GM19043 (cell line): ENCODE data around the gene USH1G.
"Not testable (repeated sequence)": the region's sequence is repeated elsewhere in the genome, so short reads cannot be mapped to it uniquely, and the experiment has no call there.

Experiments used
- ATAC-seq: cut with Tn5 transposase; IDR thresholded peaks from one replicate; pipeline ENCODE4 v1.9.1; 2021; ENCODE audit warnings: low read depth; ENCODE audit not compliant: unreplicated experiment

The USH1G gene

DNA sequence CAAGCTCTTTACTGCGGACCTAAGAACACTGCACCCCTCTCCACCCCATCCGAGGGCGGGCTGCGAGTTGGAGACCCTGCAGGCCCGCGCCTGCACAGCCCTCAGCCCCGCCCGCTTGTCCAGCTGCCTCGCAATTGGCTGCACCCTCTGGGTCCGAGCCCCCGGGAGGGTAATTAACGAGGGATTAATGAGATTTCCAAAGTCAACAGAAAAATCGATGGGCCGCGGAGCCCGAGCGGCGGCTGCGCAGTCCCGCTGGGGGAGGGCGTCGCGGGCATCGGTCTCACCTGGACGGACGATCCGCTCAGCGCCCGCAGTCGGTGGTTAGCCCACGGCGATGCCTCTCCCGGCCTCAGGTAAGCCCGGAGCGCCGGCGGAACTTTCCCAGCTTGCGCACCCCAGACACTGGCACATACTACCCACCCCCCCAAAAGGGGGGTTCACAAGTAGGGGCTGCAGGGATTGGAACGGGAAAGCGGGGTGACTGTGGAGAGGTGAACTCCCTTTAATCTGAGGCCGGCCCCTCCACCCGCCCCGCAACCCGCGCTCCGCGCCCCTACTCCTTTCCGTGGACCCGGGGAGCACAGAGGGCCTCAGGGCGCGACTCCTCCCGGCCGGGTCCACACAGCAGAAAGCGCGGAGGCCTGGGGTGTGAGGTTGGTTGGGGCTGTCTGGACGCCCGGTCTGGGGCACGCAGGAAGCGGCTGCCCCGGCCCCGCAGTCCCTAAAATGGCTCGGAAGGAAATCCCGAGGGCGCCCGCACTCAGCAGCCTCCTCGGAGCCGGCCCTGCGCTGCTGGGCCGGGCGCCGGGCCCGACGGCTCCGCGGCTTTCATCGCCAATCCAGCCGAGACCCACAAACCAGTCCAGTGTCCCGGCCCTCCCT, 12.8 kb upstream of the USH1G start, which contains the start of gene OTOP3:
Gene OTOP3 (plus strand): TSS at position 314 of the 885 bp plus-strand sequence. CDS start 24 bp downstream, at position 338.
- no peak for ATAC-seq

DNA sequence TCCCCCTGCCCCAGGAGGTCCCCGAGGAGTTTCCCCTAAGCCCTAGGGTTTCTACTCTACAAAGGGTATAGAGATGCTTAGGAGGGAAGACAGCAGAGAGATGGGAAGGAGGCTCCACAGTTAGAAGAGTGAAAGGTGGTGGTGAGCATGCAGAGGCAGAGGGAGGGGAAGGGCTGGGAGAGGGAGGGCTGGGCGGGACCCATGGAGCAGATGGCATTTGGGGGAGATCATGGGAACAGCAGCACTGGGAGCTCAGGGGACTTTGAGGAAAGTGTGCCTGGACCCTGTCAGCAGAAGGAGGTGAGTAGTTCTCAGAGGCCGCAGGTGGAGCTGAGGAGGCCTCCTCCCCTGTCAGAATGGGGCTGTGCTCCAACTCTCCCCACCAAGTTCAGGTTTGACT, 12.0 kb upstream of the USH1G start:
- ATAC-seq = no peak

DNA sequence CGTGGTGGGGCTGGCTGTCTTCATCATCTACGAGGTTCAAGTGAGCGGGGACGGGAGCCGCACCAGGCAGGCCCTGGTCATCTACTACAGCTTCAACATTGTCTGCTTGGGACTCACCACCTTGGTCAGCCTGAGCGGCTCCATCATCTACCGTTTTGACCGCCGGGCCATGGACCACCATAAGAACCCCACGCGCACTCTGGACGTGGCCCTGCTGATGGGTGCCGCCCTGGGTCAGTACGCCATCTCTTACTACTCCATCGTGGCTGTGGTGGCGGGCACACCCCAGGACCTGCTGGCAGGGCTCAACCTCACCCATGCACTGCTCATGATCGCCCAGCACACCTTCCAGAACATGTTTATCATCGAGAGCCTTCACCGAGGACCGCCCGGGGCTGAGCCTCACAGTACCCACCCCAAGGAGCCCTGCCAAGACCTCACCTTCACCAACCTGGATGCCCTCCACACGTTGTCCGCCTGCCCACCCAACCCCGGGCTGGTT, 7.5 kb upstream of the USH1G start:
- no peak for ATAC-seq

DNA sequence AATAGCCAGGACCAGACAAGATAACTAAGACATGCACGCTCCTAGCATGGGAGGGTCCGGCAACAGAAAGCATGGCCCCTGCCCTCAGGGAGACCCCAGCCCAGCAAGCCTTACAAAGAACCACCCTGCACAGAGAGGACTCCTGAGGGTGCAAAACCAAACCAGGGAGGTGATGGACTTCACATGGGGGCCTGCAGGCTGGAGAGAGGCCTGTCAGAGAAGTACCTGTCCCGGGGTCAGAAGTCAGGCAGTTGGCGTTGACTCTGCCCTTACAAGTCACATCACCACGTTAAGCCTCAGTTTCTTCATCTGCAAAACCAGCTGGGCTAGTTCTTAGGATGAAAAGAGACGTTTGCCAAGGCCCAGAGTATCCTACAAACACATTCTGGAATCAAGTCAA, 5.7 kb upstream of the USH1G start:
- ATAC-seq = no peak

DNA sequence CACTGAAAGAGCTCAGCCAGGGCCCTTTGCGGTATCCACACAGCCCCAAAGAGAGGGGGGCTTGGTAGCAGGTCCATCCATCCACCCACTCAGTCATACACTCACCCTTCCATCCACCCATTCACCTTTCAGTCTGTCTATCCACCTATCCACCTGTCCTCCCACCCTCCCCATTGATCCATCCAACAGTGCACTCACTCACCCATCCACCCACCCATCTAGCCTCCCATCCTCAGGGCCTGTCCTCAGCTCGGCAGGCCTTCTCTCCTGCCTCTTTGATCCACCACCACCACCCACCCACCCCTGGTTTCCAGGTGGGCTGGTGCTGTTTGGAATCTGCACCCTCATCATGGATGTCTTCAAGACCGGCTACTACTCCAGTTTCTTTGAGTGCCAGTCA, 2.2 kb upstream of the USH1G start:
- no peak for ATAC-seq

DNA sequence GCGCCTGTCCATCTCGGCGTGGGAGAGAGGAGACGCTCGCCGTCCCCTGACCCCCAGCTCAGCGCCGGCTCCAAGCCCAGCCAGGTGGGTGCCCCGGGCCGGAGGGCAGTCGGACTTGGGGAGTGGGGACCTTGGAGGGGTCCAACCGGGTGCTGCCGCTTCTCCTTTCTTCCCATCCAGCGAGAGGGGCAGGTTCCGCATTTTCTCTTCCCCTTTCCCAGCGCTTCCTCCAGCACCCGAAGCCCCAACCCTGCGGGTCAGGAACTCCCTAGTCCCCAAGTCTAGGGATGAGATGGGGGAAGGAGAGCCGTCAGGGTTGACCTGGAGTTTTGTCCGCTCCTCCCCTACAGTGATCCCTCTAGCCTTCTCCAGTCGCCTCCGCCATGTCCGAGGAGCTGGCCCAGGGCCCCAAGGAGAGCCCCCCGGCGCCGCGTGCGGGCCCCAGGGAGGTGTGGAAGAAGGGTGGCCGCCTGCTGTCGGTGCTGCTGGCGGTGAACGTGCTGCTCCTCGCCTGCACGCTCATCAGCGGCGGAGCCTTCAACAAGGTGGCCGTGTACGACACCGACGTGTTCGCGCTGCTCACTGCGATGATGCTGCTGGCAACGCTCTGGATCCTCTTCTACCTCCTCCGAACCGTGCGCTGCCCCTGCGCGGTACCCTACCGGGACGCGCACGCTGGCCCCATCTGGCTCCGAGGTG, 1.3 kb upstream of the USH1G start, which contains the start of gene OTOP2:
Gene OTOP2 (plus strand): TSS at position 24 of the 699 bp plus-strand sequence. CDS start 360 bp downstream, at position 384.
- ATAC-seq = no peak

DNA sequence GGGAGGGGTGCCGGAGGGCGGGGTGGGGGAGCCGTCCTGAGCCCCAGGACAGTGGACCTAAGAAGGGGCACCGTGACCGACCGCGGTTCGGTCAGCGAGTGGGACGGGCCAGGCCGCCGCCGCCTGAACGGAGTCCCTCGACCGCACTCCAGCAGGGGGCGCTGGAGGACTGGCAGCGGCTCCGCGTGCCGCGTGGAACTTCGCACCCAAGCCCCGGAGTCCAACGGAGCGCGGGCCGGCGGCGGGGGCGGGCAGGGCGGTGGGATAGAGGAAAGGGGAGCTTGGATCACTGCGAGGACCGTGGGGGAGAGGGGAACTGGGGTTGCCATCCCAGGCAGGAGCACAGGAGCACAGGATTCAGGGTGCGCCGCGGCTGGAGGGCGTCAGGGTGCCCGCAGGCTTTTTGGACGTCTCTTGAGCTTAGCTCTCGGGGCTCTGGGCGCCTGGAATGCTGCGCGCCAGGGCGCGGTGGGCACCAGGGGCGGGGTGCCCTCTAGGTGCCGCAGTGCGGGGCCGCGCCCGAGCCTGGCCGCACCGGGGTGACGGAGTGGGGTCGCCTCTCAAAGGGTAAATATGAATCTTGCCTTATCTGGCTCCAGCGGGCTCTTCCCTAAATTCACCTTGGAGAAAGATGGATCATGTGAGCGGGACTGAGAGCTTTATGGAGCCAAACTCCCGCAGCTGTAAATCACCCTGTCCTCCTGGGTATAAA, 639 bp upstream of the USH1G start:
- ATAC-seq = no peak

DNA sequence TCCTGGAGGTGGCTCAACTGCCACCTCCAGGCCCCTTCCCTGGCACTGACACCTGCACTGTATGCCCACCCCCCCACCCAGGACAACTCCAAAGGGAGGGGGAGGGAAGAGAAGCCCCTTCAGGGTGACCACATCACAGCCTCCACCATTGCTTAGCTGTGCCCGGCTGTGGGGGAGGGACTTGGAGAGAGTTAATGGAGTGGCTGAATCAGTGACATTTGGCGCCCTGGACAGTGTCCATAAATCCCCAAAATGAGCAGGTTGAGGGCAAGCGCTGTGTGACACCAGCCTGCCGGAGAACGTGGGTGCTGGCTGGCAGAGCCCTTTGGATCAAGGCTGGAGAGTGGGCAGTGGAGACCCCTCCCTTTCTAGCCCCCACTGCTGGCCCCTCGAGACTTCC, 883 bp downstream of the USH1G start:
- ATAC-seq = no peak

DNA sequence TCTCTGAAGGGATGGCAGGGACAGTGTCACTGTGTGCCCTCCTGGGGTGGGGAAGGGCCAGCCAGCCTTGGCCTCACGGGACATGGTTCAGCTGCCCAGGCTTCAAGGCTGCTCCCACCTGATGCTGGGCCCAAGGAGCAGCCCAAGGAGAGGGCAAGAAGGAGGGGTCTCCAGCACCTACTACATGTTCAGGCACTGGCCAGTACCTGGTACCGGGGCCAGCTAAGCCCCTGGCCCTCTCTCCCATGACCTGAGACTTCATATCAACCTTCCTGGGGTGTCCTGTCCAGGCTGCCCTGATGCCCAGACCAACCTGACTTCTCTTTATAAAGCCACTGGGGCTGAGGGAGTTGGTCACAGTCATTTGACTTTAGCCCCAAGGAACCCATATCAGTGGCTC, 1.3 kb downstream of the USH1G start:
- ATAC-seq = no peak

DNA sequence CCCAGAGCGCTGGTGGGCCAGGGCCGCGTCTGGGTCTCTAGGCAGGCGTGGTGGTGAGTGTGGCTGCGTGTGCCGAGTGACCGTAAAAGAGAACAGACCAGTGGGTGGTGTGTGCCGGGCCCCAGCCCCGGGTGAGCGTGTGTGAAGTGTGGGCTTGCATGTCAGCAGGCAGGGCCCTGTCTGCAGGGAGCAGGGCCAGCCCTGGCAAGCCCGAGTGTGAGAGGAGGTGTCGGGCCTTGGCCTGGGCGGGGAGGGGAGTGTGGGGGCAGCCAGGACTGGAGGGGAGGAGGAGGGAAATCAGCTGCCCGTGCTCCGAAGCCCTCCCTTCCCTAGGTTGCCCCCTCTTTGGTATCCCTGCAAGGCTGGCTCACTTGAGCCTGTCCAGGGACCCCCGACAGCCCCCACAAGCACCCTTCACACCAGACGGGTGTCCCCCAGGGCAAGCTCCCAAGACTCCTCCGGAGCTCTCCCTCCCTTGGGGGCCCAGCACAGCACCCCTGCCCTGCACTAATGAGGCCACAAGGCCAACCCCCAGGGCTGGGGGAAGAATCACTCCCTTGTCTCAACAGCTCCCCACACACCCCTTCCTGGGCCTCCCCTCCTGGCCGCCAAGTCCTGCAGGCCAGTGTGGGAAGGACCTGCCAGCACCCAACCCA, 1.9 kb downstream of the USH1G start:
- no peak for ATAC-seq

DNA sequence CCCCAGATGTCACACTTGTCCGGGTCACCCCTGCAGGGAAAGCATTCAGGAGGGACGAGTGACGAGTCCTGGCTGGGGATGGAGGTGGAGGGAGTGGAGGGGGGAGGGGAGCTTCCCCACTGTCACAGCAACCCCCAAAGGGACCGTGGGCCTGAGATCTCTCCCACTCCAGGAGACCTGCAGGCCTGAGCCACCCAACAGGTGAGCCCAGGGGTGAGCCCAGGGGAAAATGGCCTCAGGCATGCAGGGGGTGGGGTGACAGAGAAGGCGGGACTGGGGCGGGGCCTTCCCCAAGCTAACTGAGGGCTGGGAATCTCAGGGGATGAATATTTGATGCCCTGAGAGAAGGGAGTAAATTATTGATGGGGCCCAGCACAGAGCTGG, 2.4 kb downstream of the USH1G start:
- no peak for ATAC-seq

DNA sequence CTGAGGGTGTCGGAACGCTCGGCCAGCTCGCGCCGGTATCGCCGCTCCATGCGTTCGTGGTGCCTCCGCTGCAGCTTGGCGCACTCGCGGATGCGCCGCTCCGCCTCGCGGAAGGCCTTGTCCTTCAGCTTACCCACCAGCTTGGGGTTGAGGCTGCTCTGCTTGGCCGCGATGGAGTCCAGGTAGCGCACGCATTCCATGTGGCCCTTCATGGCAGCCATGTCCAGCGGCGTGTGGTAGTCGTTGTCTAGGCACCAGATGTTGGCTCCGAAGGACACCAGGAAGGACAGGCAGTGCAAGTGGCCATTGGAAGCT, 2.8 kb downstream of the USH1G start:
- no peak for ATAC-seq

DNA sequence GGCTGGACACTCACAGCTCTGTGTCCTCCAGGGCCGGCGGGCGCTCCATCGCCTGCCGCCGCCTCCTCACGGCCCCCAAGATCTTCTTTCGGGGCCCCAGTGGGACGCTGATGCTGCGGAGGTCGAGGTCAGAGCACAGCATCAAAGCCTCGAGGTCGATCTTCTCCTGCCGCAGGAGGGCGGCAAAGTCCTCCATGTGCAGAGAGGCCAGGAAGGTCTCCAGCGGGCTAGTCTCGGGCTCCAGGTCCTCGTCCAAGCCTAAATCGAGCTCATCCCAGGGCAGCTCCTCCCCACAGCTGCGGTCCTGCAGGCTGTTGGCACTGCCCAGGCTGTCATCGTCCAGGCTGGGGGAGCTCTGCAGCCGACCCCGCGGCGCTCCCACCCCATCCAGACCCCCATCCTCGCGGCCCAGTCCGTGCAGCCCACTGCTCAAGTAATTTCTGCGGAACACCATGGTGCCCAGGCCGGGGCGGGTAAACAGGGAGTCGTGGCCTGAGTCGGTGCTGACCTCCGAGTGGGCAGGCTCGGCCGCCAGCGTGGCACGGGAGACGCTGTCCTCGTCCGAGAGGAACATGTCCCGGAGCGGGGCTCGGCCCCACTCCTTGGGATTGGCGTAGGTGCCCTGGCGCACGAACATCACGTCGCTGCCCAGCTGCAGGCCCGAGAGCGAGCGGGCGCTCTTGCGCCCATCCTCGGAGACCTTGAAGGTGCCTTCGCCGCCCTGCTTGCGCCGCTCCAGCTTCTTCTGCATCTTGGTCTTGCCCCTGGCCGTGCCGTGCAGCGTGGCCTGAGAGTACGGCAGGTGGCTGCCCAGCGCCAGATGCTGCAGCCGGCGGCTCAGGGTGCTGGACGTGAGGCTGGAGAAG, 3.4 kb downstream of the USH1G start:
- ATAC-seq = no peak

DNA sequence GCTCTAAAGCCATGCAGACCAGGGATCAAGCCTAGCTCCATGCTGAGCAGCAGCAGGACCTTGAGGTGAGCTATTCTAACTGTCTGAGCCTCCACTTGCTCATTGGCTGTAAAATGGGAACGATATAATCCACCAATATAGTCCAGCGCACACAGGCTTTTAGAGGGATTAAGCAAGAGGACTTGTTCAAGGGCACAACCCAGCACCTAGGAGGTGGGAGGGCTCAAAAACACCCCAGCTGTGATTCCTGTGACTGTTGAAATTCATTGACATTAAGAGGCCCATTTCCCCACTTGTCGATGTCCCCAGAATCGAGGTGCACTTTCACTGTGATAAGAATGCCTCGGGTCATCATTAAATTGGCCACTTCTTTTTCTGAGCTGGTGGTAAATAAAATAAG, 4.1 kb downstream of the USH1G start:
- no peak for ATAC-seq

DNA sequence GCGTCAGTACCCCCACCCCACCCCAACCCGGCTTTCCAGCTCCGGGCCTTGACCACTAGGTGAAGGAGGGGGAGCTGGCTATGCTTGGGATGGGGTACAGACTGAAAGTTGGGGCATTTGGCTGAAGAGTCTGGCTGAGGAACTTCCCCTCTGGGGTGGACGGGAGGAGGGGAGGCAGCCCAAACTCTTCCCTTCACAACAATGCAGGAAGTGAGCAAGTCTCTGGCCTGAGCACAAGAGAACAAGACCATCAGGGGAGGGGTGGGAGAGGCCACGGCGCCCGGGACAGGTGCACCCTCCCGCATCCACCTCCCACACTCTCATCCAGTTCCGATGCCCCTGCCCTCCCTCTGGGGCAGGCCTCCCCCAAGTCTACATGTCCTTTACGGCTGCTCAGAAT, 5.6 kb downstream of the USH1G start:
- no peak for ATAC-seq

DNA sequence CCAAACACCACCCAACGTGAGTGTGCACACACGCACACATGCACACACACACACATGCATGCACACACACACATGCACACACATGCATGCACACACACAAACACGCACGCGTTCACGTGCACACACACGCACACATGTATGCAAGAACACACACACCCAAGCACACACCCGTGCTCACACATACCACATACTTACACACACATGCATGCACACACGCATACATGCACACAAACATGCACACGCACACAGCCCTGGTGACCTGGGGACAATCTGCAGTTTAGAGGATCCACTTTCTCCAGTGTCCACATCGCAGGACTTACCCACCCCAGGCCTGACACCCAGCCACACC, 6.2 kb downstream of the USH1G start:
- no peak for ATAC-seq

DNA sequence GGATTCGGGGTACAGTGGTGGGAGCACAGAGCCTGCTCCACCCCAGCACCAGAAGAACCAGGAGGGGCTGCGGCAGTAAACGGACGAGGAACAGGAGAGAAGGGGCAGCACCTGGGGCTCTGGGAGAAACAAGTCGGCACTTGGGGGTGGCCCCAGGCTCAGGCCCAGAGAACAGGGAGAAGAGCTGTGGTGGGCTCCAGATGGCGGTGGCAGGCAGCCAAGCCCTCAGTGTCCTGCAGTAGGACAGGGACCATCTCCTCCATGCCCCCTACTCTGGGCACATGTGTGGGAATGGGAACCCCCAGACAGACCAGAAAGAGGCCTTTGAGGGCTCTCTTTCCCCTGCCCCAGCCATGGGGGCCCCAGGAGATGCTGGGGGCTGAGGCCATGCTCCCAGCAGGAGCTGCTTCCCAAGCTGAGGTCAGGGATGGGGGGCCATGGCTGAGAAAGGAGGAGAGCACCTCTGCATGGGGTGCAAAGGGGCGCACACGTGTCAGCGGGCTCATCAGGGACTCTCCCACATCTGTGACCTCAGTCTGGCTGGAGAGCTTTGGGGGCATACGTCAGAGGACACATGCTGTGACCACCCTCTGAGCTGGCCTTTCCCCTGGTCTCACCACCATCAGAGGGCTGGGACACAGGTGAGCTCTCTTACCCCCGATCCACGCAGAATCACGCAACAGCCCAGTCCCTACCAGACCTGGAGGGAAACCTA, 6.8 kb downstream of the USH1G start:
- ATAC-seq = no peak

DNA sequence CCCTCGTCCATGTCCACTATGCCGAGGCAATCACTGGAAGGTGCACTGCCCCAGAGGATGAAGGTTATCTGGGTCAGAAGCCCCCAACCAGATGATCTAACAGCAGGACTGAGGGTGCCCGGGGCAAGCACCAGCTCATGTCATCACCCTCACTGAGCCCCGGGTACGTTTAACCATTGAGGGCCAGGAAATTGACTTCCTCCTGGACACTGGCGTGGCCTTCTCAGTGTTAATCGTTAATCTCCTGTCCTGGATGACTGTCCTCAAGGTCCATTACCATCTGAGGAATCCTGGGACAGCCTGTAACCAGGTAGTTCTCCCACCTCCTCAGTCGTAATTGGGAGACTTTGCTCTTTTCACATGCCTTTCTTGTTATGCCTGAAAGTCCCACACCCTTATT, 11.6 kb downstream of the USH1G start:
- not testable (repeated sequence) for ATAC-seq

DNA sequence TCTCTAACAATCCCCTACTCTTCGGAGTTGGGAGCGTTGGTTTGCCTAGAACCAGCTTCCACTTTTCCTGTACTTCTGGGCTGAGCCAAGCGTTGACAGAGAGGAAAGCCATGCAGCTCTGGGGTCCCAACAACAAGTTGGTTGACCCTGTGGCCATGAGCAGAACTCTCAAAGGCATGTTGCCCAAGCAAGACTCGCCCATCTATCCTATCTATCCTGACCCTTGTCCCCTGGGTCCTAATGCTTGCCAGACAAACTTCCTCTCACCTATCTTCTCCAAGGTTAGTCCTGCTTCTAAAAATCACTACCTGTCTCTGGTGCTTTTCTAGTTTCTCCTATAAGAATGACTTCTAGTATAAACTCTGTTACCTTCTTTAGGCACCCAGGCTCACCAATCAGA, 14.0 kb downstream of the USH1G start:
- not testable (repeated sequence) for ATAC-seq
